Gastroesophageal sphincter (tissue), 3 donors: ENCODE measurements around the gene DYNC1LI1.

Source experiments
- EP300 ChIP-seq: sonication (generic); formaldehyde crosslinking; IDR thresholded peaks from one replicate; pipeline ENCODE4 v1.6.1; 2017; ENCODE audit warnings: antibody characterized with exemption, mild to moderate bottlenecking
- POLR2A ChIP-seq, 2 donors: fragments of 450-650 bp; IDR thresholded peaks; one replicate each; pipeline ENCODE4 v1.6.1; 2017; ENCODE audit warnings: antibody characterized with exemption in 2 of 2, mild to moderate bottlenecking in 2 of 2, moderate library complexity in 1 of 2
- POLR2AphosphoS5 ChIP-seq: sonication (generic); formaldehyde crosslinking; IDR thresholded peaks from one replicate; pipeline ENCODE4 v1.6.1; 2017; ENCODE audit warnings: antibody characterized with exemption
- TF ChIP-seq, protein P1 (sequence below), 4 experiments: fragments of 200-600 bp in 2 of 4; fragments of 450-650 bp in 2 of 4; sonication (generic) in 1 of 4; IDR thresholded peaks; one replicate each; pipeline ENCODE4 v1.5.1; 2017 to 2019; ENCODE audit warnings: antibody characterized with exemption in 4 of 4, mild to moderate bottlenecking in 2 of 4, moderate library complexity in 2 of 4

GRCh38 chr3:32612547-32612946 is 41.9 kb upstream of the DYNC1LI1 start:
- TF ChIP-seq, protein P1, sequence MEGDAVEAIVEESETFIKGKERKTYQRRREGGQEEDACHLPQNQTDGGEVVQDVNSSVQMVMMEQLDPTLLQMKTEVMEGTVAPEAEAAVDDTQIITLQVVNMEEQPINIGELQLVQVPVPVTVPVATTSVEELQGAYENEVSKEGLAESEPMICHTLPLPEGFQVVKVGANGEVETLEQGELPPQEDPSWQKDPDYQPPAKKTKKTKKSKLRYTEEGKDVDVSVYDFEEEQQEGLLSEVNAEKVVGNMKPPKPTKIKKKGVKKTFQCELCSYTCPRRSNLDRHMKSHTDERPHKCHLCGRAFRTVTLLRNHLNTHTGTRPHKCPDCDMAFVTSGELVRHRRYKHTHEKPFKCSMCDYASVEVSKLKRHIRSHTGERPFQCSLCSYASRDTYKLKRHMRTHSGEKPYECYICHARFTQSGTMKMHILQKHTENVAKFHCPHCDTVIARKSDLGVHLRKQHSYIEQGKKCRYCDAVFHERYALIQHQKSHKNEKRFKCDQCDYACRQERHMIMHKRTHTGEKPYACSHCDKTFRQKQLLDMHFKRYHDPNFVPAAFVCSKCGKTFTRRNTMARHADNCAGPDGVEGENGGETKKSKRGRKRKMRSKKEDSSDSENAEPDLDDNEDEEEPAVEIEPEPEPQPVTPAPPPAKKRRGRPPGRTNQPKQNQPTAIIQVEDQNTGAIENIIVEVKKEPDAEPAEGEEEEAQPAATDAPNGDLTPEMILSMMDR (IDR thresholded peaks at IDR 0.05), result no peak
- TF ChIP-seq POLR2A (IDR thresholded peaks at IDR 0.05) (no peak), POLR2AphosphoS5 (no peak), EP300 (no peak)
